Stomach smooth muscle (tissue), 2 donors: Measurements from ENCODE around the gene KLHDC1.
"Not testable (repeated sequence)": the region's sequence is repeated elsewhere in the genome, so short reads cannot be mapped to it uniquely, and the experiment has no call there.

Experiments
- H3K27ac ChIP-seq: one replicate; pipeline ENCODE4 v1.7.0; 2013; ENCODE audit warnings: mild to moderate bottlenecking, low read length, inconsistent platforms
- H3K27me3 ChIP-seq, 2 donors: one replicate each; pipeline ENCODE4 v1.7.0; 2013; ENCODE audit warnings: low read length in 2 of 2; ENCODE audit not compliant: insufficient read depth in 2 of 2, control insufficient read depth in 1 of 2
- H3K36me3 ChIP-seq, 2 donors: one replicate each; pipeline ENCODE4 v1.7.0; 2013; ENCODE audit warnings: low read length in 2 of 2; ENCODE audit not compliant: control insufficient read depth in 2 of 2, insufficient read depth in 2 of 2
- H3K4me1 ChIP-seq: one replicate; pipeline ENCODE4 v1.7.0; 2013; ENCODE audit warnings: low read length; ENCODE audit not compliant: control insufficient read depth, insufficient read depth
- H3K4me3 ChIP-seq, 2 donors: one replicate each; pipeline ENCODE4 v1.7.0; 2013; ENCODE audit warnings: low read length in 2 of 2
- H3K9ac ChIP-seq, 2 donors: one replicate each; pipeline ENCODE4 v1.7.0; 2013; ENCODE audit warnings: low read length in 2 of 2, mild to moderate bottlenecking in 1 of 2
- H3K9me3 ChIP-seq, 2 donors: one replicate each; pipeline ENCODE4 v1.7.0; 2013; ENCODE audit warnings: low read length in 2 of 2; ENCODE audit not compliant: control insufficient read depth in 2 of 2
- donor health status: healthy.
- donor health status: Pancreatic carcinoma.

KLHDC1 gene

DNA sequence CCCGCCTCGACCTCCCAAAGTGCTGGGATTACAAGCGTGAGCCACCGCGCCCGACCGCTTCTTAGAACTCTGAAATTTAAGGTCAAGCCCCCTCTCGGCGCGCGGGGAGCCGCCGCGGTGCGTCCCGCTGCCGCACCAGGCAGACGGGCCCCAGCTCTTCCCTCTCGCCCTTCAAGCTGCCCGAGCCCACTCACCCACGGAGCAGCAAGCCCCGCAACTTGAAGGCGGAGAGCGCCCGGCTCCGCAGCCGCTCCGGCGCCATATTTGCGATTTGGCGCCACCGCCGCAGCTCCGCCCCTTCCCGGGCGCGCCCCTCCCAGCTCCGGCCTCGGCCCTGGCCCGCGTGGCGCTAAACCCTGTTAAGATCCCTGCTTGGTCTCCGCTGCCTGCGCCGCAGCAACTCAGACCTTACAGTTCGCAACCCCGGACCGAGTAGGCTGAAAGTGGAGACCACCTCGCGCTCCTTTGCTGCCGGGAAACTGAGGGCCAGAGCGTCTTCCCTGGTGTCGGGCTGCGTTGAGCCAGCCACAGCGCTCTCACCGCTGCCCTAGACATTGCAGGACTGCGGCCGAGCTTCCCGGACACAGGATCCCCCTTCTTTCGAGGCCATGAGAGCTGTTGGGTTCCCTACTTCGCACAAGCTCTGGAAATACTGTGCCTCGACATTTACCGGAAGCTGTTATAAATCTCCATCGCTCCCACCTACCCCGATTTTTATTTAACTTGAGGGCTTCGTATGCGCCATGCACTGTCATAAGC is 4.8 kb upstream of the KLHDC1 start, which contains the start of gene POLE2:
Gene POLE2, minus strand, starts transcription at position 273 of the 759 bp plus-strand sequence. Its CDS starts 11 bp downstream, at position 262.
- Histone ChIP-seq H3K36me3 (no peaks in the 10 kb centered on the region), H3K4me3 (peak within 1 kb of the TSS; percentile 54 to 82), H3K27ac (peak within 1 kb of the TSS; percentile 70), H3K9me3 (no peaks in the 10 kb centered on the region), H3K4me1 (peaks cover 7% of the 10 kb centered on the region), H3K9ac (peak within 1 kb of the TSS; percentile 65 to 75), H3K27me3 (no peaks in the 10 kb centered on the region)

DNA sequence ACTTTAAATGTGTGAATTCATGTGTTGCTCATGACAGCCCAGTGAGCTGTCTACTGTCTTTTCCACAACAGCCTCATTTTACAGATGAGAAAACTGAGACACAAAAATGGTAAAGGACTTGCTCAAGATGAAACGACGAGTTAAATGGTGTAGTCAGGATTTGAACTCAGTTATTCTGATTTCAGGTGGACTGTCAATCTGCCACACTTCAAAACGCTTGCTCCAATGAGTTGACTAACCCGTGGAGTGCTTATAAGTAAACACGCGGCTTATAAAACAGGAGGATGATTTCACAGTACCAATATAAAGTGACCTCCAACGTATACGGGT is 4.3 kb upstream of the KLHDC1 start:
- no peaks in the 10 kb centered on the region for H3K9me3 ChIP-seq
- H3K27me3 ChIP-seq = no peaks in the 10 kb centered on the region
- no peaks in the 10 kb centered on the region for H3K36me3 ChIP-seq
- H3K9ac ChIP-seq = peak overlapping the region; percentile 65 to 75
- peaks cover 7% of the 10 kb centered on the region for H3K4me1 ChIP-seq
- peak overlapping the region; percentile 70 for H3K27ac ChIP-seq
- peak overlapping the region; percentile 54 to 82 for H3K4me3 ChIP-seq

DNA sequence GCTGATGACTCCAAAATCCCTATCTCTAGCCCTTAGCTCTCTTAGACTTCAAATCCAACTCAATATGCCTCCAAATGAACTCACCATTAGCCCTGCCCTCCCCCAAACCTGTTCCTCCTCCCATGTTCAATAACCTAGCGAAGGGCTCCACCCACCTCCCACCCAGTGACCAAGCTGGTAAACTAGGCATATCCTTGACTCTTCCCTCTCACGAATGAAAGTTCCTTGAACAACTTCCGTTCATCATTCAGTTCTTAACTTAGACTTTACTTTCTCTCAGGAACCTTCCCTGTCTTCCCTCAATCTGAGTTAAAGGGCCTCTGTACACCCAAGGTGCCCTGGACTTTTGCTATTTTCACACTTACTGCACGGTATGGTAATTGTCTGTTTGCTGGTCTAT is 1.9 kb upstream of the KLHDC1 start:
- no peak overlapping the region for H3K9ac ChIP-seq
- peaks cover 7% of the 10 kb centered on the region for H3K4me1 ChIP-seq
- H3K36me3 ChIP-seq = no peaks in the 10 kb centered on the region
- H3K9me3 ChIP-seq = no peaks in the 10 kb centered on the region
- H3K27me3 ChIP-seq = no peaks in the 10 kb centered on the region
- H3K4me3 ChIP-seq = no peak overlapping the region
- H3K27ac ChIP-seq = no peak overlapping the region

DNA sequence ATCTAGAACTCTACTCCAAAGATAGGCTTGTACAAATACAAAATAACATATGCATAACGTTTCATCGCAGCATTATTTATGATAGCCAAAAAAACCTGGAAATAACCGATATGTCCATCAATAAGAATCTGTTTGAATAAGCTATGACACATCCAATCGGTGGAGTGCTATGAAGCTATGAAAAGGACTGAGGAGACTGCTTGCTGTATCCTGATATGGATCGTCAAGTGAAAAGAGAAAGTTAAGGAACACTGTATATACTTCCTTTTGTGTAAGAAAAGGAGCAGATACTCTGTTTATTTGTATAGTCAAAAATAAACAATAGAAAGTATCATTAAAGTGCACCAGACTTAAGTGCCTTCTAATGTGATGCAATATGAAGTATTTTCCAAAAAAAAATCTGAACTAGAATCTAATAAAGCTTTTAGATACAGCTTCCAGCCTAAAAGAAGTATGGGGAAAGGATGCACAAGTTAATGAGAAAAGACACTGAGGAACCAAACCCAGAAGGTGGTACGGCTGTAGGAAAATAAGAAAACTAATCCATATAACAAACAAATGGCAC is 645 bp upstream of the KLHDC1 start:
- no peaks in the 10 kb centered on the region for H3K9me3 ChIP-seq
- peaks cover 7% of the 10 kb centered on the region for H3K4me1 ChIP-seq
- H3K9ac ChIP-seq = peak overlapping the region; percentile 58 to 63
- H3K27ac ChIP-seq = peak overlapping the region; percentile 92
- H3K27me3 ChIP-seq = no peaks in the 10 kb centered on the region
- no peaks in the 10 kb centered on the region for H3K36me3 ChIP-seq
- H3K4me3 ChIP-seq = peak overlapping the region; percentile 72 to 84

DNA sequence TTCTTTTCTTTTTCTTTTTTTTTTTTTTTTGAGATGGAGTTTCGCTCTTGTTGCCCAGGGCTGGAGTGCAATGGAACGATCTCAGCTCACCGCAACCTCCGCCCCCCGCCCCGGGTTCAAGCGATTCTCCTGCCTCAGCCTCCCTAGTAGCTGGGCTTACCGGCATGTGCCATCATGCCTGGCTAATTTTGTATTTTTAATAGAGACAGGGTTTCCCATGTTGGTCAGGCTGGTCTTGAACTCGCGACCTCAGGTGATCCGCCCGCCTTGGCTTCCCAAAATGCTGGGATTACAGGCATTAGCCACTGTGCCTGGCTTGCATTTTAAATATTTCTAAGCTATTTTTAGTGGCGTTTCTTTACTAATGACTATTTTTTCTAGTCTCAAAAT is 810 bp downstream of the KLHDC1 start:
- Histone ChIP-seq H3K9ac (peak overlapping the region in 1 of 2 donors; percentile 58), H3K4me3 (peak overlapping the region; percentile 72 to 84)
- H3K27me3 ChIP-seq, H3K9me3 ChIP-seq, H3K36me3 ChIP-seq, H3K4me1 ChIP-seq, H3K27ac ChIP-seq: not testable (repeated sequence)

DNA sequence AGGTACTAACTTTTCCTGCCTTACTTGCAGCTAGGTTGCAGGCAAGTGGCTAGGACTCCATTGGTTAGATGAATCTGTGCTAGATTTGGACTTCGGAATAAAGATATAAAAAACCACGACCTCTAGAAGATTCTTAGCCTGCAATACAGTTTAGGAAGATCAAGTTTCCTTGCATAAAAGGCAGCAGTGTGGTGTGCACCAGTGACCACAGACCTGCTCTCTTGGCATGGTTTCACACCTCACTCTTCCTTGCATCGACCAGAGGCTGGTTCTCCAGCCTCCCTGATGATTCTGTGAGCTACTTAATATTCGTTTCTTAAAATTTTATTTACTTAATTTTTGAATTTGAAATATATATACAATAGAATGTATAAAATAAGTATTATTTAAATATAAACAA is 9.8 kb downstream of the KLHDC1 start:
- no peak overlapping the region for H3K4me3 ChIP-seq
- no peaks in the 10 kb centered on the region for H3K9me3 ChIP-seq
- H3K36me3 ChIP-seq = peaks cover 3 to 5% of the 10 kb centered on the region in 2 donors
- no peak overlapping the region for H3K27ac ChIP-seq
- no peak overlapping the region for H3K9ac ChIP-seq
- H3K4me1 ChIP-seq = no peaks in the 10 kb centered on the region
- no peaks in the 10 kb centered on the region for H3K27me3 ChIP-seq

DNA sequence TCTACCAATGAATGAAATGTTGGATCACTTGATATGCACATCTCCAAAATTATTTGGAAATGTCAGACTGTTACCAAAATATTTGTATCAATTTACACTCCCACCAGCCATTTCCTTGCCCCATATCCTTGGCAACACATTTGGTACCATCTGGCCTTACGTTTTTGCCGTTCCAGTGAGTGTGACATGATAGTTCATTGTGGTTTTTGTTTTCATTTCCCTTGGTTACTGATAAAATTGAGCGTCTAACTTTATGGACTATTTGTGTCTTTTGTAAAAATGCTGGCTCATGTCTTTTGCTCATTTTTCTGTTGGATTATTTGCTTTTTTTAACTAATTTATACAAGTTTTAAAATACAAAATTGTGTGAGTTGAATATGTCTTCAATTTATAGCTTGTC is 11.0 kb downstream of the KLHDC1 start:
- H3K4me1 ChIP-seq = no peaks in the 10 kb centered on the region

DNA sequence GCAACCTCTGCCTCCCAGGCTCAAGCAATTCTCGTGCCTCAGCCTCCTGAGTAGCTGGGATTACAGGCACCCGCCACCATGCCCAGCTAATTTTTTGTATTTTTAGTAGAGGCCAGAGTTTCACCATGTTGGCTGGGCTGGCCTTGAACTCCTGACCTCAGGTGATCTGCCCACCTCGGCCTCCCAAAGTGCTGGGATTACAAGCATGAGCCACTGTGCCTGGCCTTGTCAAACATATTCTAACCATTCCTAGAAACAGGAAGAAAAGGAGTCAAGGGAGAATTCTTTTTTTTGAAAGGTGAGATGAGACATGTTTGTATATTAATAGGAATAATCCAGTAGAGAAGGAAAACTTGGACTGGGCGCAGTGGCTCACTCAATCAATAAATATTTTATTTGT is 11.6 kb downstream of the KLHDC1 start:
- H3K27ac ChIP-seq, H3K9ac ChIP-seq, H3K36me3 ChIP-seq, H3K27me3 ChIP-seq, H3K4me3 ChIP-seq, H3K9me3 ChIP-seq, H3K4me1 ChIP-seq: not testable (repeated sequence)

More for the DNA sequence above, 11.0 kb downstream of the KLHDC1 start:
- no peaks in the 10 kb centered on the region for H3K9me3 ChIP-seq
- H3K27ac ChIP-seq = no peak overlapping the region
- no peak overlapping the region for H3K4me3 ChIP-seq
- no peak overlapping the region for H3K9ac ChIP-seq
- no peaks in the 10 kb centered on the region for H3K27me3 ChIP-seq
- H3K36me3 ChIP-seq = peaks cover 3 to 5% of the 10 kb centered on the region in 2 donors

DNA sequence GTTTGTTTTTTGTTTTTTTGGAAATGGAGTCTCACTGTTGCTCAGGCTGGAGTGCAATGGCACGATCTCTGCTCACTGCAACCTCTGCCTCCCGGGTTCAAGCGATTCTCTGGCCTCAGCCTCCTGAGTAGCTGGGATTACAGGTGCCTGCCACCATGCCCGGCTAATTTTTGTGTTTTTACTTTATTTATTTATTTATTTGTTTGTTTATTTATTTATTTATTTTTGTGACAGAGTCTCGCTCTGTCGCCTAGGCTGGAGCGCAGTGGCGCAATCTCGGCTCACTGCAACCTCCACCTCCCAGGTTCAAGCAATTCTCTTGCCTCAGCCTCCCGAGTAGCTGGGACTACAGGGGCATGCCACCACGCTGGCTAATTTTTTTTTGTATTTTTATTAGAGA is 18.1 kb downstream of the KLHDC1 start:
- not testable (repeated sequence) for H3K4me1 ChIP-seq, H3K4me3 ChIP-seq, H3K27me3 ChIP-seq, H3K9ac ChIP-seq, H3K9me3 ChIP-seq, H3K36me3 ChIP-seq, H3K27ac ChIP-seq

DNA sequence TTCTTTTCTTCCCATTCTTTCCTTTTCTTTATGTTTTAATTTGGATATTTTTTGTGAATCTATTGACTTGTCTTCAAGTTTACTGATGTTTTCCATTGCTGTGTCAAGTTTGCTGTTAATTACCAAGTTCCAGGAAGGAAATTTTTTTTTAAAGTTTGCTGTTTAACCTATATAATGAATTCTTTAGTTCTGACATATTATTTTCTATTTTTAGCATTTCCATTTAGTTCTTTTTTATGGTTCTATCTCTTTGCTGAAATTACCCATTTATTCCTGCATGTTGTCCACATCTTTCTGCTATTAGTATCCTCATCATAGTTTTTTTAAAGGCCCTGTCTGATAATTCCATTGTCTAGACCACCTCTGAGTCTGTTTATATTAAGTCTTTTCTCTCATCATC is 27.8 kb downstream of the KLHDC1 start:
- H3K27me3 ChIP-seq = no peaks in the 10 kb centered on the region
- H3K4me3 ChIP-seq = no peak overlapping the region
- peaks cover 0 to 19% of the 10 kb centered on the region in 2 donors for H3K36me3 ChIP-seq
- H3K9ac ChIP-seq = no peak overlapping the region
- no peaks in the 10 kb centered on the region for H3K9me3 ChIP-seq
- H3K27ac ChIP-seq = no peak overlapping the region
- no peaks in the 10 kb centered on the region for H3K4me1 ChIP-seq

DNA sequence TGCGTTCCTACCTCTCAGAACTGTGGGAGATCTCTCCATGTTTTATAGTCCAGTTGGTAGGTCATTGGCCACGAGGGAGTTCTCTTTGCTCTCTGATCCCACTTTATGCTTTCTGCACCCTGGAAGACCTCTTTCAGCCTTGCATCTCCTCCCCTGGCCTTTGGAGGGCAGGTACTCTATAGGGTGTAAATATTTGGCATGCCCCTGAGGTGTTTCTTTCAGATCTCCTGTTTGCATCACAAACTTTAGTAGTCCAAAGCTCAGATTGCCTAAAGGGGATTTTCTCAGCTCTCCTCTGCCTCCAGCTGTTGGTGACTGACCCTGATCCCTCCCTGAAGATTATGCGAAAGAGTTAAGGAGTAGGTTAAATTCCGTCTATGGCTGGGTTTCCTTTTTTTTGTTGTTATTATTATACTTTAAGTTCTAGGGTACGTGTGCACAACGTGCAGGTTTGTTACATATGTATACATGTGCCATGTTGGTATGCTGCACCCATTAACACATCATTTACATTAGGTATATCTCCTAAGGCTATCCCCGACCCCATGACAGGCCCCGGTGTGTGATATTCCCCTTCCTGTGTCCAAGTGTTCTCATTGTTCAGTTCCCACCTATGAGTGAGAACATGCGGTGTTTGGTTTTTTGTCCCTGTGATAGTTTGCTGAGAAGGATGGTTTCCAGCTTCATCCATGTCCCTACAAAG is 29.0 kb downstream of the KLHDC1 start:
- not testable (repeated sequence) for H3K27me3 ChIP-seq, H3K4me3 ChIP-seq, H3K9me3 ChIP-seq, H3K9ac ChIP-seq, H3K4me1 ChIP-seq, H3K27ac ChIP-seq
- peaks cover 9 to 29% of the 10 kb centered on the region in 2 donors for H3K36me3 ChIP-seq
